ENCODE measurements around the gene SRRM4.

DNA sequence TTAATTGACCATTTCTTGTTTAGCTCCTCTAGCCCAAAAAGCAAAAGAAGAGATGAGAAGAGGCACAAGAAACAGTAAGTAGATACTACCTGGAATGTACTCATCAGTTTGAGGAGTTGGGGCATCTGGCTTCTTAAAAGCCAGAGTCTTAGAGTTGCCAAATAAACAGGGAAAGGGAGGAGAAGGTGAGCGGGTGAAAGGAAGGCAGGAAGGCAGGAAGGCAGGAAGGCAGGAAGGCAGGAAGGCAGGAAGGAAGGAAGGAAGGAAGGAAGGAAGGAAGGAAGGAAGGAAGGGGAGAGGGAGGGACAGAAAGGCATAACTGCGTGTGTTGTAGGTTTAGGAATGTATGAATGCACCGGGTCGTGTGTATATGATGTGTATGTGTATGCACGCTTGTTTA is 140.7 kb downstream of the SRRM4 start:
- TF ChIP-seq CTCF (IDR thresholded peaks at IDR 0.05) (no peak), POLR2A (IDR thresholded peaks at IDR 0.05) (no peak)

All from testis (tissue), 2 donors.